GM21528 (cell line): ENCODE results near the gene ZNF777.

Experiments used
- ATAC-seq: cut with Tn5 transposase; IDR thresholded peaks from one replicate; pipeline ENCODE4 v1.9.1; 2021; ENCODE audit warnings: mild to moderate bottlenecking, moderate library complexity; ENCODE audit not compliant: unreplicated experiment, low FRiP score

Gene ZNF777

GRCh38 chr7:149477494-149478443 lies 16.9 kb upstream of the ZNF777 start:
- no peak for ATAC-seq

DNA sequence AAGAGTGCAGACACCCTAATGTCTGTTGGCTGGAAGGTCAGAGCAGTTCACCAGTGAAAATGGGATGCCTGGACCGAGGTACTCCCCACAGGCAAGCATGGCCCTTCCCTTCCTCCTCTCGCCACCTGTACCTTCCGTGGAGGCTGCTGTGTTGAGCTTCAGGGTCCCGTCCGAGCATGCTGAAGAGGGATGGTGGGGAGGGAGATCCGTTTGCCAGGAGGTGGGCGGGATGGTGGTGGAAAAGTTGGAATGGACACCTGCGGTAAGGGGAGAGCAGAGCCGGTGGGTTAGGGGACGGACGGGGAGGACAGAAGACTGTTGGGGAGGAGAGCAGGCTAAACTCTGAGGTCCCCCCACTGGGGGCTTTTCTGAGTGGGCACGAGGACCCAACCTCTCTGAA lies 15.9 kb upstream of the ZNF777 start:
- no peak for ATAC-seq

DNA sequence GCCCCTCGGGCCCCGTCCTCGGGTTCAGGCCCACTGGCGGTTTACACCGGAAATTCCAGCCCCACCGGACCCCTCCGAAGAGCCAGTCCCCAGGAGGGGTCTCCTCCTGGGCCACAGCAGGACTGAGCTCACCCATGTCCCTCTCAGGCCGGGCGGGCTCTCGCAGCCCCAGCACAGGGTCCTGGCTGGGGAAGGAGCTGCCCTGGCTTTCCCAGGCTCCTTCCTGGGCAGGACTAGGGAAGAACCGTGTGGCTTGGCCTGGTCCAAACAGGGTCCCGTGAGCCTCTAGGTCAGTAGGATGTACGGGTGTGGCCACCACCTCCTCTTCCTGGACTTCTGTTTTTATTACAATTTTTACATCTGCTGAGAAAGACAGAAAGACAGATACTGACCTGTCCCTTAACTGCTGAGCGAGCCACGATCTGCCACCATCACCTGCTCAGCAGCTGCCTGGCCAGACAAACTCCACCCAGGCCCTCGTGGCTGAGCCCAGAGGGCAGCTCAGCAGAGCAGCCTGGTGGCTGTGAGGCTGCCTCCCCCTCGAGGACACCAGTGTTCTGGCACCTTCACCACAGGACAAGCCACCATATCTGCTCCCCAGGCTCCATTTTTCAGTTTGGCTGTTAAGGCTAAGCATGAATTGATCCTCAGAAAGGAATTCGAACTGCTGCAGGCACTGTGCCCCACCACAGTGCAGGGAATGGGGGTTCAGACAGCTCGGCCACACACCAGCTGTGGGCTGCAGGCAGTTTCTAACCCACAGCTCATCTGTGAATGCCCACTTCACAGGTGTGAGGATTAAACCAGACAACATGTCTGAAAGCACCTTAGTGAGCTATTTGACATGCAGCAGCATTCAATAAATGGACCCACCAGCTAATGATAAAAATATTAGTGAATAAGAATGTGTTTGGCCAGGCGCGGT lies 14.5 kb upstream of the ZNF777 start:
- ATAC-seq: no peak

GRCh38 chr7:149474309-149475120 lies 13.7 kb upstream of the ZNF777 start:
- no peak for ATAC-seq

- ATAC-seq: no peak
Observed at GRCh38 chr7:149473251-149473650, 12.4 kb upstream of the ZNF777 start.

DNA sequence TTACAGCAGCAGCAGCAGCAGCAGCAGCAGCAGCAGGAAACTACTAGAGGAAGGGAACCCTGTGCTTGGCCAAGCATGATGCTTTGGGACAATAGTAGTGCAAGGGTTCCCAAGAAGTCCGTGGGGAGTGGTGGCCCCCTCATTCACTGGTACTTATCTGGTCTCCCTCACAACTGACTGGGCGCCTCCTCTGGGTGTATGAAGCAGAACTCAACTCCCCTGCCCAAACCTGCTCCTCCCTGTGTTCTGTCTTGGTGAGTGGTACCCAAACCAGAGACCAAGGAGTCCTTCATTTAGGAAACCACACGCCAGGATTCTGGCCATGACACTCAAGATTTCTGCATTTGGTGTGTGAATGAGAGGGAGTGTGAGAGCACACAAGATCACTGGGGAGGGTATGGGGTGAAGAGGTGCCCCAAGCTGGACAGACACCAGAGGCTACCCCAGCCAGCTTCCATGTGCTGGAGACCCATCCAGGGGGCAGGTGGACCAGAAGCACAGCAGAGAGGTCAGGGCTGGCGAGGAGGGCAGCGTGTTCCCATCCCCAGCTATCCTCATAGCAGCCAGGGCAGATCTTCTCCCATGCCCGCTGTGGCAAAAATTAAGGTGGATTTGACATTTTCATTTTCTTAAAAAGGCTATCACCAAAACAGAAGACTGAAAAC lies 10.6 kb upstream of the ZNF777 start:
- ATAC-seq: no peak

GRCh38 chr7:149469806-149470205 lies 8.9 kb upstream of the ZNF777 start:
- ATAC-seq: no peak

DNA sequence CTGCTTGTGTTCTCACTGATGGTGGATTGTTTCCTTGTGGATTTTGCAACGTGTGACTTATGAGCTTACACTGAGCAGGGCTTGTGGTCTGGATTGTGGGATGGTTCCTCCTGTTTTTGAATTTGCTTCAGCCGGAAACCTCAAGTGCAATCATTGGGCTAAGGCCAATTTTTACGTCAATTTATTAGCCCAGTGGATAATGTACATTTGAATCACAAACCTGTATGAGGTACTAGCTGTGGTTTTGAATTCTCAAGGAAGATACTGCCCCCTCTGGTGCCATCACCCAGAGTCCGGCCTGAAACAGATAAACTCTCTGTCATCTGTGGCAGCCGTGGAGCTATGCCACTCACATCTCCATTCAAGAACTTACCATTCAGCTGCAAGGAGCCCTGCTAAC lies 7.3 kb upstream of the ZNF777 start:
- no peak for ATAC-seq

- no peak for ATAC-seq
Observed at GRCh38 chr7:149467321-149467859, 6.5 kb upstream of the ZNF777 start.

DNA sequence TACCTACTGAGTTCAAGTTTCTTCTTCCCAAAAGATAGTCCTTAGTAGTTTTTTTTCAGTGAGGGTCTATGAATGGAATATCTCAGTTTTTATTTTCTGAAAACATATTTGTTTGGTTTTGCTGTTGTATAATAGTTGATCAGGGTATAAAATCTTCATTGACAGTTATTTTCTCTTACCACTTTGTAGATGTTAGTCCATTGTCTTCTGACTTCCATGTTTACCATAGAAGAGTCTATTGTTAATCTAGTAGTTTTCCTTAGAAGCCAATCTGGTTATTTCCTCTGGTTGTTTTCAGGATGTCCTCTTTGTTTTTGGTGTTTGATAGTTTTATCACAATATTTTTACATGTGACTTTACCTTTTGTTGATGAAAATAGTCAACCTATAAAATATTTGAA lies 5.5 kb upstream of the ZNF777 start:
- ATAC-seq: no peak

- ATAC-seq: no peak
Observed at GRCh38 chr7:149463500-149464161, 2.8 kb upstream of the ZNF777 start.

DNA sequence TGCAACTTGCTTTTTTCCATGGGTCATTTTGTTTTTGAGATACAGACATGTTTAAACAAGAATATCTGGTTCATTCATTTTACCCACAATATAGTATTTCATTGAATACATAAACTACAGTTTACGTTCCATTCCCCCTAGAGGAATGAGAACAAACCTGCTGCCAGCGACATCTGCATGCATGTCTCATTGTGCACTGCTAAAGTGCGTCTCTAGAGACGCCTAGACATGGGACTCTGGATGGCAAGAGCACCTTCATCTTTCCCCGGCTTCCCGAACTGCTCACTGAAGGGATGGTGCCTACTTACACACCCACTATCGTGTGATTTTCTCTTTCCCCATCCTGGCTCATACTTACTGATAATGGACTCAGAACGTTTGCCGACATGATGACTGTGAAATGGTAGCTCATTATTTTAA lies 1.2 kb upstream of the ZNF777 start:
- no peak for ATAC-seq

- ATAC-seq: peak; percentile 46
Observed at GRCh38 chr7:149459540-149460452, 1.1 kb downstream of the ZNF777 start.

DNA sequence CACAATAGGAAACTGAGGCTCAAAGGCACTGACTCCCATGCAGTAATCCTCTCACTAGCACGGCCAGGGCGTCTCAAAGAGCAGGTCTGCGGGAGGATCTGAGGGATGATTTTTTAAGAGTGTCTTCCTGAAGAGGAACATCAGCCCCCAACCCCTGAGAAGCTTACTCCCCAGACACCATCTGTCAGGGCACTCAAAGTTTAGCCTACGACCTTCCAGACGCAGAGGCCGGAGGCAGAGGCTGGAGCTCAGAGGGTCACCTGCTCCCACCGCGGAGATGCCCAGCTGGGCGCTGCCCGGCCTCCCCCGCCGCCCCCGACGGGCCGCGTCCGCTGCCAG lies 1.7 kb downstream of the ZNF777 start:
- no peak for ATAC-seq

GRCh38 chr7:149458235-149458634 lies 2.6 kb downstream of the ZNF777 start:
- no peak for ATAC-seq

DNA sequence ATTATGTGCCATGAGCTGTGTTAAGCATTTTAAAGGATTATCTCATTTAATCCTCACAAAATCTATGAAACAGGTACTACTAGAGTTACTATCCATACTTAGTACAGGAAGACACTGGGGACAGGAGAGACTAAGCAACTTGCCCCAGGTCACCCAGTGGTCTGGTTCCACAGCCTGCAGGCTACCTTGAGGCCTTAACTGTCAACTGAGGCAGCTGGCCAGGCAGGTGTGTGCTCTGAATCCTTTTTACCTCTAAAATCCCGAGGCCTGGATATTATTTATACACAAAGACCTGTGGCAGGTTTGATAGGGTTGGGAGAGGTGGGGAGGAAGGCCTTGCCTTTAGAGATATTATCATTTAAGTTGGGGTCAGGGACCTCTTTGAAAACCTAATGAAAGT lies 3.1 kb downstream of the ZNF777 start:
- no peak for ATAC-seq

GRCh38 chr7:149456506-149457421 lies 4.1 kb downstream of the ZNF777 start:
- ATAC-seq: no peak
